Measurements from ENCODE around the gene TBX10.
"Not testable (repeated sequence)": the region's sequence is repeated elsewhere in the genome, so short reads cannot be mapped to it uniquely, and the experiment has no call there.

The TBX10 gene

DNA sequence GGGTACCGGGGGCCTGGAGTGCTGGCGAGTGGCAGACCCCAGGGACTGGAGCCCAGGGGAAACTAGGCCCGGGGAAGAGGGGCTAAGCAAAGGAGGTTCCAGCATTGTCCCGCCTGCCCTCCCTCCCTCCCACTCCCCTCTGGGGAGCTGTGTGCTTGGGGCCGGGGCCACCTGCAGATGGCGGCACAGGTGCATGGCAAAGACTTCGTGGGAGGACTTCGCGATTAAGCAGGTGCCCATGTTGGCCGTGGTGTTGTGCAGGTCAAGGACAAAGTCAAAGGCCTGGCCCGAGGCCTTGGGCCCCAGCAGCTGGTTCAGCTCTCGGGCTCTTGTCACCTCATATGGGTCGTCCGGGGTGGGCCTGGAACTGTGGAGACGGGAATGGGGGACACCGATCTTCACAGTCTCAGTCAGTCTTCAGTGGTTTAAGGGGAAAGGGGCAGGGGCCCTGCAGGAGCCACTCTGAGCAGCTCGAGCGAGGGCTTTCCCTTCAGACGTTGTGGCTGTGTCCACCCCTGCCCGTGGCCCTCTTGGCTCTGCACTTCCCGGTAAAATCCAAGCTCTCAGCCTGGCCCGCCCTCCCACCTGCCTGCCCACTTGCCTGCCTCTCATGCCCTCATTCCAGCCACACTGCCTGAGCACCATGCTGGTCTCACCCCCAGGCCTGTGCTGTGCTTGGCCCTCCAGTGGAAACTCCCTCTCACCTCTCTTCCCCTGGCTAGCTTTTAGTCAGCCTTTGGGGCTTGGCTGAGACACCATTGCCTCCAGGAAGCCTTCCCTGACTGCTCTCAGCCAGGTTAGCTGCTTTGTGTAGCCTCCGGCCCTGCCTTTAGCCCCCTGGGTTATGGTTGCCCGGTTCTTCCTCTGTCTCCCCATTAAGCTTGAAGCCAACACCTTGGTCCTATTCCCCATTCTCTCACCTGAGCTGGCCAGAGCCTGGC lies 6.2 kb upstream of the TBX10 start:
- no peak for DNase-seq (ENCODE audit: low spot score)

DNA sequence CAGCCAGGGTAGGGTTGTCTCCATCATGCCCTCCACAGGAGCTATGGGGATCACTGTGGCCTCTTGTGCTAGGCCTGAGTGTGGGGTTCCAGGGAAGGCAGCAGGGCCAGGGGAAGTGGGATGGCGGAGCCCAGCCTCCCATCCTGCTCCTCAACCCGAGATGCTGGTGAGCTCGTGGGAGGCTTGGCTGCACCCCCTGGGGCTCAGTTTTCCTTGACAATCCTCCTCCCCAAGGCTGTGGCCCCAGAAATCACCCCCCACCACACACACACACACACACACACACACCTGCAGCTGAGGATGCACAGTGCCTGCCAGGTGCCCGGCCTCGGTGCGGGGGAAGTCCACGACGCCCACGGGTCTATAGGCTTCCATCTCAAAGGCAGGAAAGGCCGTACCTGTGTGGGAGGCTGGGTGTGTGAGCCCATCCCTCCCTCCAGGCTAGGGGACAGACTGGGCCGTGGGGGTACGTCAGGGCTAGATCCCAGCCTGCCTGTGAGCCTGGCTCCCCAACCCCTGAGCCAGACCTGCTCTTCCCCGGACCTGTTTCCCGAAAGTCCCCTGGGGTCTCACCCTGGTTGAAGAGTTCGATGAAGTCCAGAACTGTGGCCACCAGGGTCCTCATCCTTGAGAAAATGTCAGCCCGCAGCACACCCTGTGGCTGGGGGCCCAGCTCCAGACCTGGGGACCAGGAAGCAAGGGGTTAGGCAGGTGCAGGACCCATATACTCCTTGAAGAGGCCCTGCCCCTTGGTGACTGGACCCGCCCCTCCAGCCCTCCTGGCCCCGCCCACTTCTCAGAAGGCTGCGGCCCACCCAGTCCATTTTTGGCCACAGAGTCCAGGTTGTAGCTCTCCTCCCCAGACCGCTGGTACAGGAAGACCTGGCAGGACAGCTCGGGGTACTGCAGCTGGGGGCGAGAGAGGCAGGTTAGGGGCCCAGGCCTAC lies 5.2 kb upstream of the TBX10 start:
- no peak for DNase-seq (ENCODE audit: low spot score)

DNA sequence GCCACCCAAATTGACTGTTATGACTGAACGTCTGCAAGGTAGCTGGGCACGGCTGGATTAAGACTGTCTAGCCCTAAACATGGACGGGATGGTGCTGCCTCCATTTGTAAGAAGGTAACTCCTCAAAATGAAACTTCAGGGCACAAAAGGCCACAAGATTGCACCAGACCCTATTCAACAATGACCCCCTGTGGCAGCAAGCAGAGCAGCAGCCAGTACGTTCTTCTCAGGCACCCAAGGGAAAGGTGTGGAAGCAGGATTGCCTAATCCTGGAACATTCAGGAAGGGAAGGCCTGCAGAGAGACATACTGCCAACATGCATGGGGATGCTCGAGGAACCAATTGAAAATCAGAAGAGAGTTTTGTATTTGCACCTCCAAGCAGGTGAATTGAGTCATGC lies 4.5 kb upstream of the TBX10 start:
- DNase-seq (ENCODE audit: low spot score), result no peak

DNA sequence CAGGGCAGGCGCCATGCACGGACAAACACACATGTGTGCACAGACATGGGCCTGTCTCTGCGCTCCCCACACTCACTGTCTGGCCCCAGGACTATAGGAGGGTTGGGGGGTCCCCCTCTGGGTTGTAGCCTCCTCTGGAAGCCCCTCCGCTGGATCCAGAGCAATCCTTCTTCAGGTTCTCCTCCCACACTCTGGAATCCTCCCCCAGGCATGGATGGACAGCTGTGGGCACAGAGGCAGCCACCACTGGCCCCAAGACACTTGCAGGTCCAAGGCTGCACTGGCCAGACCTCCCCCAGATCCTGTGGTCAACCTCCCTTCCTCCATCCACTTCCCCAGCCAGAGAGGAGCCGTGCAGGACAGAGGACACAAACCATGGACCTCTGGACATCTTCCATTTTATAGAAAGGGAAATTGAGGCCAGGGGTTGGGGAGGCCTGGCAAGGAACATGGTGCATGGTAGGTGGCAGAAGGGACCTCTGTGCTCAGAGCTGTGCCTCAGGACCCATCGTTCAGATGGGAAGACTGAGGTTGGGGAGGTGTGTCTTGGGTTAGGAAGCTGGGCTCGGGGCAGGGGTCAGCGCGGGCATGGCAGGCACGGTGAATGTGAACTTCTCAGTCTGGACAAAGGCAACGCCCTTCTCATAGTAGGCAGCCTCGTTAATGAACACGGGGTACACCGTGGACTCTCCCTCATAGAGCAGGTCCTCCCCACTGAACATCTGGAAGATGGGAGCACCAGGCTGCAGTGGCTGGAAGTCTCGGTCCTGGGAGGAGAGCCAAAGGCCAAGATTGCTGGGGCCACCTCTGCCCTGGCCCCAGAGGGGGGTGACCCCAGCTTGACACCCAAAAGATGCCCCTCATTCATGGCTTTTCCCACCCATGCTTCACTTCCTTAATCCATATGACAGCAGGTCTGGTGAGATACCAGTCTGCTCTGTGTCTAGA lies 2.9 kb upstream of the TBX10 start:
- DNase-seq (ENCODE audit: low spot score), result no peak

DNA sequence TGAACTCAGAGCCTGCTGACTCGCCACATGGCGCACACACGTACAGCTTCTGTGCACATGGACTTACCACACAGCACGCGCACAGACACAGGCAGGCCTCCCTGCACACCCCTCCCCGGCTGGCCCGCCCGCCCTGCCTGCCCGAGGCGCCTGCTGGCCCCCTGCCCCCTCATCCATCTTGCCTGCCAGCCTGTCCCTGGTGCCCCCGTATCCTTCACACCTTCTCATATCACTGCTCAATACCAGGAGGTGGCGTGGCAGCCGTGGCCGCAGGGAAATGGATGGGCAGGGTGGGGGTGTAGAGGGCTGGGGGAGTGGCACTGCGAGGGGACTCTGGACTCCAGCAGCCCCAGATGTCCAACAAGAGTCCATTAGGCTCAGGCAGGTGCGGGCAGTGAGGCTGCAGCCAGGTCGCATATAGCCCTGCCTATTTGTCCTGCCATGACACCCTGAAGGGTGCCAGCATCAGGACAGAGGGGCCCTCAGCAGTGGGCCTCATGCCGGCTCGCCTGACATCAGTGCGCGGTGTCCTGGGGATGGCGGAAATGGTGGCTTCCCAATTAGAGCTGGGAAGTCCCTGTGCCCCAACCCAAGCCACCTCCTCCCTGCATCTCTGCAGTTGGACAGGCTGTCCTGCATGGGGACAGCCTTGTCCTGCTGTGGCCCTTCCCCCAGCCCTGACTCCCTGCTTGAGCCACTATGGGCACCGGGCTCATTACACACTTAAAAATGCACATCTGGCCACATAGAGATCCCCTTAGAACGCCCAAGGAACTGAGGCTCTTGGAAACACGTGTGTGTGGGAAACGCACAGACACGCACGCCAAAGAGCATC lies 2.0 kb upstream of the TBX10 start:
- no peak for DNase-seq (ENCODE audit: low spot score)

DNA sequence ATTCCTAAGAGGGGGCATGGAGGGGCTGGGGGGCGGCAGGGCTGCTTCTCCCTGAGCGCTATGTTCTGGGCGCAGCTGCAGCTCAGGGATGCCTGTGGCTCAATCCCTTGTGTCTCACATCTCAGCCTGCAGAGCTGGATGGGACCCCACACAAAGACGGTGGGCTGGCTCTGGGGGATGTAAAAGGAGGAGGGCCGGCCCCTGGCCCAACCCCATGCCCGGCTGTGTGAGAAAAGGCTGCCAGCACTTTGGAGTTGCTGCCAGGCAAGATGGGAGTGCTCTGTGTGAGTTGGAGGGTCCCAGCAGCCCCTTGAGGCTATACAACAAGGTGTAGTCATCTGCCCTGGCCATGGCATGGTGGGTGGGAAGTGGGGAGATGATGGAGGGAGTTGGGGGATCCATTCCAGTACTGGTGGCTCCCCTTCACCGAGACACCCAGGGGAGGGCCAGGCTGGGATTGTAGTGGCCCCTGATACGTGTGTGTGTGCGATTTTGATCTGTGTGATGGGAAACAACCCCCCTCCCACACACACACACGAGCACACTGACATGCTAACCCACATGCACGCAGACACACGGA lies 1.3 kb upstream of the TBX10 start:
- DNase-seq (ENCODE audit: low spot score), result no peak

DNA sequence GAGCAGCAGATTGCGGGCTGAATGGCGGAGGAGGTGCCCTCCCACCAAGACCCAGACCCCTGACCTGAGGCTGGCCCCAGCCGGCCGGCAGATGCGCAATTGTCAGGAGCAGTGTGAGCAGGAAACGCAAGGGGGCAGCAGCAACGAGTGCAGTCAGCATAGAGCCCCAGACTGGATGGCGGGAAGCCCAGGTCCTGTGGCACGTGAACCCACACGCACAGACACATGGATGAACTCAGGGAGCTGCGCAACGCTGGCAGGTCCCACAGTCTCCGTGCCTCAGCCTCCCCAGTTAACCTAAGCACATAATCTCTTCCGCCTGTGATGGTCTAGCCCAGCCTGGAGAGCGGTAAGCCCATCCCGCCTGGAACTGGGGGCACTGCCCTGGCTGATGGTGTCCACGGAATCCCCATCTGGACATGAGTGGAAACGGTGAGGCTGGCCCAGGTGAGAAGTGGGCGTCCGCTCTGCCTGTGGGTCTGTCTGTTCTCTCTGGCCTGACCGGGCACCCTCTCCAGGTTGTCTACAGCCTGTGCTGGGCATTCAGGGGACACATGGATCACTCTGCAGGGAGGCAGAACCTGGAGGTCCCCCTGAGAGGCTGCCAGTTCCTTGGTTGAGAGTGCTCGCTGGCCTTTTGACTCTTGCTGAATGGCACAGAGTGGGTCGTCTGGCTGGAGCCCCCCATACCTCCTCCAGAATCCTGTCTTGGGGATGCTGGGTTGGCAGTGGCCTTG lies 626 bp upstream of the TBX10 start:
- peak; percentile 80 for DNase-seq (ENCODE audit: low spot score)

DNA sequence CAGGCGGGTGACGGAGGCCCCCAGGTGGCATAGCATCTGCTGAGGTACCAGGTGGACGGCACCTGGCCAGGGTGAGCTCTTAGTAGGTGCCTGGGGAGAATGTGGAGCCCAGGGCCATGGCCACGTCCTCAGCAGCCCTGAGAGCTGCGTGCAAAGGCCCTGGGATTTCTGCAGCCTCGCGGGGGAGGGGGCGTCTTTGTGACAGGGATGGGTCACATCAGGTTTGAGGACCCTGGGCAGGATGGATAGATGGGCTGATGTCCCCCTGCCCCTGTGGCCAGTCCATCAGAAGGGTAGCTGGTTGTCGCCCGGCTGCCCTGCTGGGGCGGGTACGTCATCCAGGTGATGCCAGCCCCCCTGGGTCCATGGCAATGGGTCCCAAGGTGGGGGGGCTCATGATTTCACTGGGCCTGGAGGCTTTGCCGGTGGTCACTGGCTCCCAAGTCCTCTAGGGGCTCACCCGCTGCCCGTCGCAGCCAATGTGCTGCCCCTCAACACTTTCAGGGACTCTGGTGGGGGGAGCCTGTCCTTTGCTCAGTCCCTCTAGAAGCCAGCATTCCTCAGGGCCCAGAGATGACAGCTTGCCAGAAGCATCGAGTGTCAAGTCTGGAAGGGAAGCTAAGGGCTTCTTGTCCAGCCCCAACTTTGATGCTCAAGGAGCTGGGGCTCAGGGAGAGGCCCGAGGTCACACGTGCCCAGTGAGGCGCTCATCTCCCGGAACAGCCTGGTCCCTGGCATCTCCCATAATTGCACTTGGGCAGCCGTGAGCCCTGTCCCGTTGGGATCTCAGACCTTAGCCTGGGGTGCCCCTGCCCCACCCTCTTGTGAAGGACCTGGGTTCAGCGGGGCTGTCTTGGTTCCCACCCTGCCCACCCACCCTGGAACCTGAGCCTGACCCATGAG lies 777 bp downstream of the TBX10 start:
- DNase-seq (ENCODE audit: low spot score), result no peak

DNA sequence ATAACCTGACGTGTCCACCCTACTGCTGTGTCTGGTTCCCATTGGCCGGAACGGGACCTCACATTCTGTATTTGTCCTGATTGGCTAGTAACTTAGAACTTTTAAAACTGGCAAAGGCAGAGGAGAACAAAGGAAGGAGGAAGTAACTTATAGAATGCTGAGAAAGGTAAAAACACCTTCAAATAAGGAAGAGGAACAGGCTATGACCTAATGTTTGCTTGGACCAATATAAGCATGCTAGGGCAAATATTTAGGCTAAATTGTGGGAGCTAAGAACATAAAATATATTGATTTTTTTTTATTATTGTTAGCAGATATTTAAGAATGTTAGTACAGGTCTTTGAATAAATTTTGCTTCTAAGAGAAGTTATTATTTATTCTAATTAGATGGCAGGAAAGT lies 2.1 kb downstream of the TBX10 start:
- DNase-seq (ENCODE audit: low spot score), result not testable (repeated sequence)

DNA sequence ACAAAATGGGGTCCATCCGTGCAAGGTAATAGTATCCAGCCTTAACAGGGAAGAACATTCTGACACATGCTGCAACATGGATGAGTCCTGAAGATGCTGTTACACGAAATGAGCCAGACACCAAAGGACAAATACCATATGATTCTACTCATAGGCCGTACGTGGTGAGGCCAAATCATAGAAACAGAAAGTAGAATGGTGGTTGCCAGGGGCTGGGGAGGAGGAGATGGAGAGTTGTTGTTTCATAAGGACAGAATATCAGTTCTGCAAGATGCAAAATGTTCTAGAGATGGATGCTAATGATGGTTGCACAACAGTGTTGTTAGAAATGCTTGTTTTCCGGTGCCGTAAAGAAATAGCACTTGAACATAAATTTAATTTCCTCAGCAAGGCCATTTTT lies 2.6 kb downstream of the TBX10 start:
- no peak for DNase-seq (ENCODE audit: low spot score)

DNA sequence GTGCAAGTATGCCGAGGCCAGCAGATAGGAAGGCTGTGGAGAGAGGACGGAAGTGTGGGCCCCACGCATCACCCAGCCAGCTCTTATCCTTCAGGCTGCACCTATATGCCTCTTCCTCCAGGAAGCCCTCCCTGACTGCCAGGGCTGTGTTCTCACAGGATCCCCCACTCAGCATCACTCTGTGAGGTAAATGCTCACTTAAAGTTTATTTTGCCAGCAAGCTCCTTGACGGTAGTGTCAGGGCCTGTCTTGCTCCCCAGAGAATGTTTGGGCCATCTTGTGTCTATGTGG lies 4.4 kb downstream of the TBX10 start:
- no peak for DNase-seq (ENCODE audit: low spot score)

DNA sequence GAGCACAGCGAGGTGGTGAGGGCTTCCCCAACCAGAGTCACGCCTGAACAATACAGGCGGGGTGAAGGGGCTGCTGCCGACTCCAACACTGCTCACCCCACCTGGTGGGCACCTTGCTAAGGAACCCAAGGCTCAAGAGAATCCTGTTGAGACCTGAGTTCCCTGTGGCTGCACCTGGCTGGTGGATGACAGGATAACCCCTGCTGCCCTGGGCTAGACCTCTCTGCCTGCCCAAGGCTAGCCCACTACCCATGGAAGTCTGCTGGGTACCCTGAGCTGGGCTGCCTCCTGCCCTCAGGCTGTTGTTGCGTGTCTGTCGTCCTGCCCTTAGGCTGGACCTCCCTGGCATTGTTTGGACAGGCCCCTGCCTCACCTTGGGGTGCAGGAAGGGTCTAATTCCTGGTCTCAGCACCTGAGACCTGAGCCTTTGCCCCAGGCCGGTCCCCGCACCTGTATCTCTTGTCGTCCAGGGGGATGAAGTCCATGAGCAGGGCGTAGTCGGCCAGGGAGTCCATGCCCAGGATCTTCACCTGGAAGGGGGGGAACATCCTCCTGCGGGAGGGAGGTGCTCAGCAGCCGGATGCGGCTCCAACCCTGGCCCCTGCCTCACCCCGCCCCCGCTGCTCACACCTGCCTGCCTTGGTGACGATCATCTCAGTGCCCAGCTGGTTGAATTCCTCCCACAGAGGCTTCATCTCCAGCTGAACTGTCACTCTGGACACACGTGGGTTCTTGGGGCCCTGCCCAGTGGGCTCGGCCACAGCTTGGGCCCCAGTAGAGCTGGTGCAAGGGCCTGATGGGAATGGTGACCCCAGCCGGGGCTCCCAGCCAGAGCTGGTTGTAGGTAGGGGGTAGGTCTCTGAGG lies 5.0 kb downstream of the TBX10 start:
- no peak for DNase-seq (ENCODE audit: low spot score)

DNA sequence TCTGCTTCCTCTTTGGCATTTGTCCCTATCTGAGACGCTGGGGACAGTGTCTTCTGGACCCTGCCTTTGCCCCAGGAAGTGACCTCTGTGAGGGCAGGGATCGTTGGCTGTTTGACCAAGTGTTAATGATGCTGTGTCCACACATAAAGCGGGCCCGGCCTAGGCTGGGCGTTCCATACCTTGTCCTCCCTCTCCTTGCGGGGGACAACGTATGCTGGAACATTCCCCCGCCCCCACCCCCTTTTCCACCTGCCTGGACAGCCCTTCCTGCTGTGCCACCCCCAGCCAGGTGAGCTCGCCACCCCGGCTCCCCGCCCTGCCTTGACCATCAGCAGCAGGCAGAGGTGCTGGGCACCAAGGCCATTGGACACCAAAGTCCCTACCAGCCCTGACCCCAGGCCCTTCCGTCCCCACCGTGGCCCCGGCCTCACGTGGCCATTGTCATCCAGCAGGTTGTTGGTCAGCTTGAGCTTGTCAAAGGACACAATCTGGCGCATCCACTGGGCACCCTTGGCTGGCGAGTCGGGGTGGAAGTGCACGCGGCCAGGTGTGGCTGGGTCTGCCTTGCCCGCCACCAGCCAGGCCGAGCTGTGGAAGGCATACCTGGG lies 5.7 kb downstream of the TBX10 start:
- DNase-seq (ENCODE audit: low spot score), result no peak

DNA sequence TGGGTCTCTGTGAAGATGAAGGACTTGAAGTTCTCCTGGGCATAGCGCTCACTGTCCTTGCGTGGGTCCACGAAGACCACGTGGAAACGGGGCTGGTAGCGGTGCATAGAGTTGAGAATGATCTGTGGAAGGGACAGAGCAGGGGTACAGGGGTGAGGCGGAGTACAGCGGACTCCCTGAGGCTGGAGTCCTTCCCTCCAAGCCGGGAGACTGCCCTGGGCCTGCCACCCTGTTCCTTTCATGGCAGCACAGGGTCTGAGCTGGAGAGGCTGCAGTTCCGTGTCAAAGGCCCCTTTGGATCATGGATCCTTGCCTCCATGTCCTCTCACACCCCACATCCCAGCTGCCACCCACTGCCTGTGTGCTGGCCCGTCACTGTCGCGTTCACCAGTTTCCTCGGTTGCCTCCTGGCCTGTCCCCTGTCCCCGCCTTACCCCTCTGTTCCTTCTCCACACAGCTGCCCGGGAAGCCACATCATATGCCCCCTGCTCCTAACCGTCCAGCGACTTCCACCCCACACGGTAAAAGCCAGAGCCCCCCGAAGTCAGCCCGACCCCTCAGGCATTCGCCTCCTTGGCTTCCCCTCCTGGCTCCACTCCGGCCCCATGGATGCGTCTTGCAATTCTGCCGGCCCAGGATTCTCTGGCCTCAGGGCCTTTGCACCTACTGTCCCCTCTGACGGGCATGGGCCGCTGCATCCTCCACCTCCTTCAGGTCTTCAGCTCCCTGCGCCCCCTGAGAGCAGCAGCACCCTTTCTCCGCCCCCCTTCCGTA lies 6.4 kb downstream of the TBX10 start:
- DNase-seq (ENCODE audit: low spot score), result no peak

DNA sequence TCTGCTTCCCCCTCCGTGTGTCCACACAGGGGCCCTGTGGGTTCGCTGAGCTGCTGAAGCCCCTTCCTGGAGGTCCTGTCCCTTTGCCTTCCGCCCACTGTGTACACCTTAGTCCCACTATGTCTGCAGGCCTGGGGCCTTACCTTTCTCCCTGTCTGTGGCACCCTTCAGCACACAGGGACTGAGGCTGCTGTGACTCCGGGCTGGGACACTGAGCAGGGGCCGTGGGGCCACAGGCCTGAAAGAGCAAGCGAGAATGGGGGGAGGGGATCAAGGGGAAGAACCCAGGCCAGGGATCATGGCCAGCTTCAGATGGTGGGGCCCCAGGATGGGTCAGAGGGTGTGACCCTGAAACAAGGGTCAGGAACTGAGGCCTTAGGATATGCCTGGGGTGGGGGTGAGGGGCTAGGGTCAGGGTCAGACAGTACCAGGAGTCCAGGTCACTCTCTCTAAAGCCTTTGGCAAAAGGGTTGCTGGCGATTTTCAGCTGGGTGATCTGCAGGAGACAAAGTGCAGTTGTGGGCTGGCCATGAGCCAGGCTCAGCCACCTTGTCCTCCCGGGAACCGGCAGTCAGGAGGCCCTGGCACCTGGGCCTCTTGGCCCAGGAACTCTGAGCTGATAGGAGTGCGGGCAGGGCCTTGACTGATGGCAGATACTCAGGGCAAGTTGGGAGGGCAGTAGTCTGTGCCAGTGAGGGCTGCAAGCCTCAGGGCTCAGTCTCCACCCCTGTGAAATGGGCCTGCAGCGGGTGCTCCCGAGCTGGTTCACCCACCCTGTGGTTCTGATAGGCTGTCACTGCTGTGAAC lies 7.2 kb downstream of the TBX10 start:
- no peak for DNase-seq (ENCODE audit: low spot score)

DNA sequence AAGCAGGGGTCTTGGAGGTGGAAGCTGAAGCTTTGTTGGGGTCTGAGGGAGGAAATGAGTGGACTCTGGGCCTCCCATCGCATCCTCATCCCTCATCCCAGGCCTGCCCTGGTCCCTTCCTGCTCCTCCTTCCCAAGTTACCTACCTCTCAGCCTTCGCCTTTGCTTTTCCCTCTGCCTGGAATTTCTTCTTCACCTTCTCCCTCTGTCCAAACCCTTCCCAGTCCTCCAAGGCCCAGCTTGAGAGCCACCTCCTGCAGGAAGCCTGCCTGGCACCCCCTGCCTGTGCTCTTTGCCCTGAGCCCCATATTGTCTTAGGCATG lies 7.7 kb downstream of the TBX10 start:
- DNase-seq (ENCODE audit: low spot score), result no peak

Measured in AG08396 (cell line).